Pancreas (tissue), 10 donors: ENCODE data around the gene BCAR3. TPM values are rescaled to one million over a fixed set of nuclear protein-coding genes. Genes with fewer than 3 reads are reported as not detected.

ENCODE experiments used
- ATAC-seq, 4 donors: fragments of 200-7000 bp; cut with Tn5 transposase; one replicate each; pipeline versions ENCODE4 v1.8.0 to v1.9.1; 2020; ENCODE audit warnings: mild to moderate bottlenecking in 4 of 4, moderate library complexity in 4 of 4
- DNase-seq, 6 donors: peaks; one replicate each; pipeline ENCODE4 v3.0.0-alpha.2; 2020
- FAIRE-seq: peaks from 2 replicates; lab custom pipeline; 2012; peaks lifted over from hg19 to GRCh38; lab: Jason Lieb, UNC
- H3K27ac ChIP-seq, 4 donors: fragments of 200-600 bp; sonication (generic); 1 replicate in 3 of 4; 2 replicates in 1 of 4; pipeline versions ENCODE4 v1.5.0 to v1.8.0; 2020
- H3K27me3 ChIP-seq, 4 donors: fragments of 200-600 bp; one replicate each; pipeline ENCODE4 v1.8.0; 2021
- H3K36me3 ChIP-seq, 3 donors: fragments of 200-600 bp; sonication (generic) in 1 of 3; one replicate each; pipeline versions ENCODE4 v1.5.0 to v1.8.0; 2020 to 2021
- H3K4me1 ChIP-seq, 3 donors: fragments of 200-600 bp; one replicate each; pipeline ENCODE4 v1.8.0; 2021
- H3K4me3 ChIP-seq, 4 donors: fragments of 200-600 bp; sonication (generic) in 2 of 4; one replicate each; pipeline versions ENCODE4 v1.5.0 to v1.8.0; 2020 to 2021
- H3K9me3 ChIP-seq, 4 donors: fragments of 200-600 bp; one replicate each; pipeline ENCODE4 v1.8.0; 2021
- WGBS, 2 donors: extraction: QIAGEN DNeasy Blood & Tissue Kit; methylation state at CpG; one replicate each; pipeline ENCODE4 v1.1.7; 2013; 5-methylcytosine and 5-hydroxymethylcytosine counted together
- intact Hi-C, 3 donors: fragments of 100-400 bp; cut with DNase I; formaldehyde crosslinking; loops; one replicate each; pipeline versions ENCODE4 v1.11.1 to v1.14.2; 2022
- polyA plus RNA-seq, 2 donors: library from polyadenylated mRNA; stranded (reverse); fragments of 200-250 nt; gene quantifications; one replicate each; pipeline ENCODE4 v1.2.3, GENCODE V29; 2013
- total RNA-seq, 6 donors: library from RNA; stranded (reverse); fragmentation: NEBNext Ultra II Directional in 4 of 6; extraction: Animal tissue kit (Norgen Biotek cat#: 25700) in 4 of 6; gene quantifications; one replicate each; pipeline versions ENCODE4 v1.2.1 to v1.2.4, GENCODE V29; 2021 to 2023
- TF ChIP-seq, protein P1 (sequence below), 4 donors: fragments of 200-600 bp; sonication (generic) in 3 of 4; IDR thresholded peaks; one replicate each; pipeline versions ENCODE4 v1.5.0 to v1.8.0; 2021; ENCODE audit warnings: antibody characterized with exemption in 4 of 4
- donor health status: healthy with polysubstance abuse.
- donor health status: DM: no; HTN: no; CAD: no; lungs with moderate emphysema.
- donor health status: DM: no; HTN: no; CAD: no.
- donor health status: control.
- donor health status: control.
- donor health status: Bipolar disorder and iron deficiency.
- donor health status: DM: yes; HTN: yes; CAD: no.
- donor health status: DM: no; HTN: no; CAD: no.
- donor health status: DM: no; HTN: no; CAD: no.
- donor health status: DM: yes; HTN: yes; CAD: no.

BCAR3 gene
- total and polyA plus RNA-seq, 8 donors = 2.4 to 8.2 (median 4.9) TPM

DNA sequence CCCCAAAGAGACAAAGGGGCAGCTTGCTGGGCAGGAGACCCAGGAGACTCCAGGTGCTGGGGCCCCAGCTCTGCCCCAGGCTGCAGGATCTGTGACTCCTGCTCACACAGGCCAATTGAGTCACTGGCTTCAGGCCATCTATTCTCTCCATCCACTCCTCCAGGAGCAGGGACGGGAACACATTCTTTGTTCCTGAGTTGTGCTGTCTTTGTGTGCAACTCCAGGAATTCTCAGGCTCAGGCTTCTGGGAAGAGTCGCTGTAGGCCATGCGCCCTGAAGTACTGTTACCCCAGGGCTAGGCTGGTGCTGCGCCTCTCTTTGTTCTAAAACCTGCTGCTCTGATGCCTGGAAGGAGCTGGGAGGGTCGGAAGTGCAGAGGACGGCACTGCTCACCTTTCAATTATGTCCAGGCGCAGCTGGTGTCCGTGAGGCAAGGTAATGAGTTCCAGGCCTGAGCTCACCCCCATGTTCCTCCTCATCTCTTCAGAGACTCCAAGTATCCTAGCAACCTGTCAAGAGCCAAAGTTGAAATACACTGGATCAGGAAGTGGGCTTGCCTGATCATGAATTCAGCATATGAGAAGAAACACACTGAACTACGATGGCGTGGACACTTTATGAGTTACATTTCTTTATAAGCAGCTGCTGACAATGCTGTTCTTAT lies 105.9 kb downstream of the BCAR3 start:
- no peak overlapping the region for H3K4me3 ChIP-seq
- TF ChIP-seq, protein P1, sequence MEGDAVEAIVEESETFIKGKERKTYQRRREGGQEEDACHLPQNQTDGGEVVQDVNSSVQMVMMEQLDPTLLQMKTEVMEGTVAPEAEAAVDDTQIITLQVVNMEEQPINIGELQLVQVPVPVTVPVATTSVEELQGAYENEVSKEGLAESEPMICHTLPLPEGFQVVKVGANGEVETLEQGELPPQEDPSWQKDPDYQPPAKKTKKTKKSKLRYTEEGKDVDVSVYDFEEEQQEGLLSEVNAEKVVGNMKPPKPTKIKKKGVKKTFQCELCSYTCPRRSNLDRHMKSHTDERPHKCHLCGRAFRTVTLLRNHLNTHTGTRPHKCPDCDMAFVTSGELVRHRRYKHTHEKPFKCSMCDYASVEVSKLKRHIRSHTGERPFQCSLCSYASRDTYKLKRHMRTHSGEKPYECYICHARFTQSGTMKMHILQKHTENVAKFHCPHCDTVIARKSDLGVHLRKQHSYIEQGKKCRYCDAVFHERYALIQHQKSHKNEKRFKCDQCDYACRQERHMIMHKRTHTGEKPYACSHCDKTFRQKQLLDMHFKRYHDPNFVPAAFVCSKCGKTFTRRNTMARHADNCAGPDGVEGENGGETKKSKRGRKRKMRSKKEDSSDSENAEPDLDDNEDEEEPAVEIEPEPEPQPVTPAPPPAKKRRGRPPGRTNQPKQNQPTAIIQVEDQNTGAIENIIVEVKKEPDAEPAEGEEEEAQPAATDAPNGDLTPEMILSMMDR (IDR thresholded peaks at IDR 0.05) = no peak
- intact Hi-C loops = no loop called here
- H3K9me3 ChIP-seq = no peaks in the 10 kb centered on the region
- no peaks in the 10 kb centered on the region for H3K27me3 ChIP-seq
- peaks cover 4 to 15% (median 10%) of the 10 kb centered on the region in 3 donors for H3K4me1 ChIP-seq
- no peaks in the 10 kb centered on the region for H3K36me3 ChIP-seq
- WGBS, 2 donors = 90% methylated on average over 10 of the region's 10 CpGs
- peak overlapping the region in 1 of 4 donors; percentile 12 for H3K27ac ChIP-seq
- DNase-seq = no peak
- FAIRE-seq = no peak
- ATAC-seq = peak in 2 of 4 donors; percentile 52 to 54

DNA sequence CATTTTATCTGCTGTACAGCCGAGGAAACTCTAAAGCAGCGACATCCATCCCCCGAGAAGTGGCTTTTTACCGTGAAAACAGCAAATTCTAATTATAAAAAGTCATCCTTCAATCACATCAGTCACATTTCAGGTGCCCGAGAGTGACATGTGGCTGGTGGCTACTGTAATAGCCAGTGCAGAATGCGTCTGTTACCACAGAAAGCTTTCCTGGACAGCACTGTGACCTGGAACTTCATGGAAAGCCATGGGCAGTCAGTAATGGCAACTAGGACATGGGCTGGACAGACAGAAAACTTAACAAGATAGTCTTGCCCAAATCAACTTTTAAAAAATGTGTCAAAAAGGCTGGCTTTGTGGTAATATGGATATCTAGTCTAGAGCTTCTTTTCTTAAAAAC lies 106.6 kb downstream of the BCAR3 start:
- Histone ChIP-seq H3K27ac (peak overlapping the region in 1 of 4 donors; percentile 52), H3K4me1 (peaks cover 0 to 13% (median 8%) of the 10 kb centered on the region in 3 donors), H3K27me3 (no peaks in the 10 kb centered on the region), H3K36me3 (no peaks in the 10 kb centered on the region), H3K9me3 (no peaks in the 10 kb centered on the region), H3K4me3 (no peak overlapping the region)
- TF ChIP-seq, protein P1 (IDR thresholded peaks at IDR 0.05) = no peak
- DNase-seq = no peak
- intact Hi-C loops = no loop called here
- WGBS, 2 donors = 91 to 92% methylated on average over 6 of the region's 6 CpGs
- FAIRE-seq = no peak
- ATAC-seq = no peak

DNA sequence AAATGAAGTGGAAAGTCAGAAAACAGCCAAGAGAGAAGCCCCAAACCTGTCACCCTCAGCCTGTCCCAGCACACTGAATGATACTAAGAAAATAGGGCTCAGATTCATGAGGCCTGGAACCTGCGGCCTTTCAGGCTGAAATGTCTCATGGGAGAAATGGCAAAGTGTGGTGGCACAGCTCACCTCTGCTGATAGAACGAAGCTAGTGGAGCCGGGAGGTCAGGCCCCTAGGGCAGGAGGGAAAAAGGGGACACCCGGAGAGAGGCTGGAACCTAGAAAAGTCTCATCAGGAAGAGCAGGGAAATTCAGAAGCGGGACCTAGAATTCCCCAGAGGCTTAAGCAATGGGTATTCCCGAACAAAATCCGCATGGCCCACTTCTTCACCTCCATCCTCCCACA lies 107.1 kb downstream of the BCAR3 start:
- FAIRE-seq = no peak
- intact Hi-C loops = no loop called here

DNA sequence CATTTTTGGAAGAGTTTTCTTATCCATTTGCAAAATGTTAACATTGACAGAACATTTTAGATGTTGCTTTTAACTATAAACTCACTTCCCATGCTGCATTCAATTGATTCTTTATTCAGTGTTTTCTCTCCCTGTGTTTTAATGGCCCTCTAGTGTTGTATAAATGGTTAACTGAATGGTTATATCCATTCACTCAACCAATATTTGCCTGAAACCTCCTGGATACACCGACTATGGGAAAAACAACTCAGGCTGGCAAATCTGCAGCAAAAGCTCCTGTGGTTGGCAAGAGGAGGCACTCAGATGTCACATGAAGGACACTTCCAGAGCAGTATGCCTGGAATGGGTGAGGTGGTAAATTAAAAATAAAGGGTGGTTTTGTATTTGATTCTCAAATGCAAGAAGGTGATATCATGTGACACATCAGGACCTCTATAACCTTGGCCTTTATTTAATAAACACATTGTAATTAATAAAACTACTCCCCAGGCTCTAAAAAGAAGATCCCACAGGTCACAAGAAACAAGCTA lies 107.6 kb downstream of the BCAR3 start:
- intact Hi-C loops = no loop called here
- Histone ChIP-seq H3K9me3 (no peaks in the 10 kb centered on the region), H3K4me1 (peaks cover 0 to 5% (median 0%) of the 10 kb centered on the region in 3 donors), H3K27me3 (no peaks in the 10 kb centered on the region), H3K36me3 (no peaks in the 10 kb centered on the region), H3K27ac (peak overlapping the region in 1 of 4 donors; percentile 52), H3K4me3 (no peak overlapping the region)
- WGBS, 2 donors = 5 to 14% methylated on average over 1 of the region's 1 CpG
- ATAC-seq (peak in 2 of 4 donors; percentile 12 to 62), FAIRE-seq (no peak), DNase-seq (no peak)
- TF ChIP-seq, protein P1 (IDR thresholded peaks at IDR 0.05) = no peak

More for the DNA sequence above, 107.1 kb downstream of the BCAR3 start:
- TF ChIP-seq, protein P1 (IDR thresholded peaks at IDR 0.05) = no peak
- H3K9me3 ChIP-seq = no peaks in the 10 kb centered on the region
- H3K27ac ChIP-seq = peak overlapping the region in 1 of 4 donors; percentile 52
- DNase-seq = no peak
- 76 to 94% methylated on average over 7 of the region's 7 CpGs for WGBS, 2 donors
- H3K36me3 ChIP-seq = no peaks in the 10 kb centered on the region
- H3K27me3 ChIP-seq = no peaks in the 10 kb centered on the region
- peaks cover 0 to 8% (median 4%) of the 10 kb centered on the region in 3 donors for H3K4me1 ChIP-seq
- no peak for ATAC-seq
- H3K4me3 ChIP-seq = no peak overlapping the region
